ENCODE results near the gene PRDX4. TPM values are rescaled to one million over a fixed set of nuclear protein-coding genes. Genes with fewer than 3 reads are reported as not detected.
"Not testable (repeated sequence)": the region's sequence is repeated elsewhere in the genome, so short reads cannot be mapped to it uniquely, and the experiment has no call there.

Gene PRDX4
- polyA plus RNA-seq, 4 donors, result 86.9 to 124 (median 119) TPM

DNA sequence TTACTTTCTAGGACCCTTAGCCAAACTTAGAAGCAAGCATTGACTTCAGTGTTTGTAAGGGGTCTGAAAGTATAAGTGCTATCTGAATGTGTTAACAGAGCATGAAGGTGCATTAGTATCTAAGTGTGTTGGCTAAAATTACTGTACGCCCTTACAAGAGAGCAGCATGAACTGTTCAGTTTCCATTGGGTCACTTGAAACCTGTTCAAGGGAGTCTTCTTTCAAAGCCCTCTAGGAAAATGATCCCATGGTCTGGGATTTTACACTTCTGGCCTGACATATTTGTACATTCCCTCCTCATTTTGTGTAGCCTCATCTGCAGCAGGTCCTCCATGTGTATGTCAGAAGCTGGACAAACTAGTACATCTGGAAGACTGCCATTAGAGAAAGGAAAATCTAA lies 3.2 kb downstream of the PRDX4 start:
- no peak for DNase-seq (ENCODE audit: low read depth in 4 of 4, low spot score in 3 of 4)

DNA sequence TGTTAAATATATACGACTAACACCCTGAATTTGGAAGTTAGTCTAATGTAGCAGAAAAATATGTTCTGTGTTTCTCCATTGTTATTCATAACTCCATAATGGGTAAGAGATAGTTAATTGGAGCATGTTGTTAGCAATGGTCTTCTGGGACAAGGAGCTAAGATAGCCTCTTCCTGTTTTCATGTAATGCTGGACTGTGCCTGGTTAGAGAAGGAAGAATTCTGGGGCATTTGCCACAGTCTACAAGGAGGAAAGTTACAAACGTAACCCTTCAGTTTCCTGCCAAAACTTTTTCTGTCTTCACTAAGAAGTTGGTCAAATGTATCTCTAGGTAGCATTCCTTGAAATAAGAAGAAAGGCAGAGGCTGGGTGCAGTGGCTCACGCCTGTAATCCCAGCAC lies 5.8 kb downstream of the PRDX4 start:
- no peak for DNase-seq (ENCODE audit: low read depth in 4 of 4, low spot score in 3 of 4)

DNA sequence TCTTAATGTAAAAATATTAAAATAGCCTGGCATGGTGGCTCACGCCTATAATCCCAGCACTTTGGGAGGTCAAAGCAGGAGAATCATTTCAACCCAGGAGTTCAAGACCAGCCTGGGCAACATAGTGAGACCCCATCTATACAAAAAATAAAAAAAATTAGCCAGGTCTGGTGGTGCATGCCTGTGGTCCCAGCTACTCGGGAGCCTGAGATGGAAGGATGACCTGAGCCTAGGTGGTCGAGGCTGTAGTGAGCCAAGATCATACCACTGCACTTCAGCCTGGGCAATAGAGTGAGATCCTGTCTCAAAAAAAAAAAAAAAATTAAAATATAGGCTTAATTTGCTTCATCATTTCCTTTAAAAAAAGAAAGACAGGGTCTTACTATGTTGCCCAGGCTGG lies 9.2 kb downstream of the PRDX4 start:
- not testable (repeated sequence) for DNase-seq (ENCODE audit: low read depth in 4 of 4, low spot score in 3 of 4)

DNA sequence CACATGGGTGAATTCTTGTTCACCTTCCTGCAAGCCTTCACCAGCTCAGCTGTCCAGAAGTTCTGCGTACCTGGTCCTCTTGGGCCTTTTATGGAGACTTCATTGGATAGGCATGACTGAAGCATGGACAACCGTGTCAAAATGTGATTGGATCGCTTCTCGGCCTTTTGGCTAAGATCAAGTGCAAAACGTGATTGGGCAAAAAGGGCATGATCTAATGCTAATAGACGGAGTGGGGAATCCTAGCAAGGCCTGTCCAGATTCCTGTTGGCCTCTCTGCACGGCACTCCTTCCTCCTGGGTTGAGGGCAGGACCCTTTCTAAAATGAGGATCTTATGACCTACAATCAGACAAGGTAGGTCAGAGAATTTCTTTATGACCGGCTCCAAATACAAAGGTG lies 24.9 kb downstream of the PRDX4 start:
- DNase-seq (ENCODE audit: low read depth in 4 of 4, low spot score in 3 of 4), result no peak

DNA sequence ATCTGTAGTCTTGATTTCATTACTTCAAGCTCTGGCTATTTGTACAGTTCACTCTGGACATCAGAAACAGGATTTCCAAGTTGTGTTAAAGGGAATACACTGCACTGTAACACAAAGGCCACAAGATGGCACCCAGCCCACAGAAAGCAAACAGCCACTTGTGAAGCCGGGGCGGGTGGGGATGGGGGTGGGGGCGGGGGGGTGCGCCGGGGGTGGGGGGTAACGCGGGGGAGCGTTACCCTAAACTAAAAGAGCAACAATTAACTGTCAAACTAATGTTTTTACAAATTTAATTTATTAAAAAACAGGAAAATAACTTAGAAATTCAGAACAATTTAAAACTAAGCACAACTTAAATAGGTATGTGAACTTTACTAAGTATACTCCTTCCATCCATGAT lies 27.3 kb downstream of the PRDX4 start:
- peak in 3 of 4 donors; percentile 12 to 18 (median 18) for DNase-seq (ENCODE audit: low read depth in 4 of 4, low spot score in 3 of 4)

DNA sequence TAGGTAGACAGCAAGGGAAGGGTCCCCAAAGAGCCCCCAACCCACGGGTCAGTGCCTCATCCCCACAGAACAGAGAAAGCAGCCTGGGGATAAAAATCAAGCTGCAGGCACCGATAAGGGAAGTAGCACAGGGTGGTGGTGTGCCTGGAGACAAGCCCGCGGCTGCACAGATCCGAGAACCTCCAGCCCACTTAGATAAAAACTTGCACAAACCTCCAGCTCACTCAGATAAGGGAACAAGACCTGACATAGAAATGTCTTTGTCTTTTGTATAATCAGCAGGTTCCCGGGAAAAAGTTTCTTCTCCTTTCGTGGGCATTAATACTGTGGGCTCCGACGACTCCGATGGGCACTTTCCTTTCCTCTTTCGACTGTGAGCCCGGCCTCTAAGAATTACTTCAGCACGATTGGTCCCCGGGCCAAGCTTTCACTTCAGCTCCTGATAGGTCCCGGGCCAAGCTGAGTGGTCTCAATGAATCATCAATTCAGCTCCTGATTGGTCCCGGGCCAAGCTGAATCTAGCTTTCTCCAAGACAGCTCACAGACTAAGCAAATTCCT lies 32.4 kb downstream of the PRDX4 start:
- DNase-seq (ENCODE audit: low read depth in 4 of 4, low spot score in 3 of 4), result no peak

DNA sequence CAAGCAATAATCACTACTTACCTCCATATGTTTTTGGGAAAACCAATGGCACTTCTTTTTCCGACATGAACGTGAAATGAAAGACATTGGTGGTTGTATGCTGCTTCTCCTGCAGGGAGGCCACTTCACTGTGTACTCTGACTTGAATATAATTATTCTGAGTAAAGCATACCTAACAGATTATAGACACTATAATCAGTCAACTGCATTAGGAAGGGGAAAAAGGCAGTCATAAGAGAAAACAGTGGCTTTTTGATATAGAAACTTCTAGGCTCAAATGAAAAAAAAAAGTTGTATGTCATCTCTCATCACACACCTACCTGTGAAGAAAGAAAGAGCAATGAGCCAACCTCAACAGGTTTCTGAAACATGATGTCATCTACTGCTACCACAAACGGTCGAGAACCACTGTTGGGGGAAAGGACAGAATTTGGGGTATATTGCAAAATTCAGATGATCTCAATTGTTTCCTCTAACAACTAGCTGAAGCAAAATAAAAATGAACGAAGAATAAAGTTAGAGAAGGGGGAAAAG lies 37.4 kb downstream of the PRDX4 start:
- no peak for DNase-seq (ENCODE audit: low read depth in 4 of 4, low spot score in 3 of 4)

DNA sequence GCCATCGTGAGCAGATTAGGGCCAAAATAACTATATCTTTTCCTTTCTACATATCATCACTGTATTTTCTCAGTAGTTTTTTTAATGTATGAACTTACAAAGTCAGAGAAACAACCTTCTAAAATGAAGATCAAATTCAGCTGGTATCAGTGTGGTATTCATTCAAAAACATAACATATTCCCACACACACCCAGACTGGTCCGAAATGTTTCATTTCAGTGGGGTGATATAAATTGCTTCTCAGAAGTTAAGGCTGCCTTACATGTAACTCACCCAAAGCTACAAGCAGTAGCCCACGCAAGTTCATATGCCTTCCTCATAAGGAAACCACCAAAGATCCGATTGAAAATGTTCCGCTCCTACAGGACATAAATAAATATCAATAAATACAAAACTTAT lies 37.9 kb downstream of the PRDX4 start:
- DNase-seq (ENCODE audit: low read depth in 4 of 4, low spot score in 3 of 4), result no peak

DNA sequence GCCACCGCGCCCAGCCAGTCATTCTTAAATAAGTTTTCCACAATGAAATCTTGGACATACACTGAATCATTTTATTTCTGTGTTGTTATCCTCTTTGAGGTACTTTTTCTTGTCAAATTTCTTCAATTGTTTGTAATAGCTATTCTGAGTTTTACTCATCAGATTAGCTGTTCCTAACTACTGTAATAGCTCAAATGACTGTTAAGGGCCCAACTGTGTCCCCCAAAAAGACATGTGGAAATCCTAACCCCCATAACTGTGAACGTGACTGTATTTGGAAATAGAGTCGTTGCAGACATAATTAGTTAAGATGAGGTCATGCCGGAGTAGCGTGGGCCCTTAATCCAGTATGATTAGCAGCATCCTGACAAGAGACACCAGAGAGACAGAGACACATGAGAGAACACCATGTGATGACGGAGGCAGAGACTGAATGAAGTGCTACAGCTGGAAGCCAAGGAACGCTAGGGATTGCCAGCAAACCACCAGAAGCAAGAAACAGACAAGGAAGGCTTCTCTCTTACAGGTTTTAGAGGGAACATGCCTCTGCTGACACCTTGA lies 52.9 kb downstream of the PRDX4 start:
- DNase-seq (ENCODE audit: low read depth in 4 of 4, low spot score in 3 of 4), result no peak

DNA sequence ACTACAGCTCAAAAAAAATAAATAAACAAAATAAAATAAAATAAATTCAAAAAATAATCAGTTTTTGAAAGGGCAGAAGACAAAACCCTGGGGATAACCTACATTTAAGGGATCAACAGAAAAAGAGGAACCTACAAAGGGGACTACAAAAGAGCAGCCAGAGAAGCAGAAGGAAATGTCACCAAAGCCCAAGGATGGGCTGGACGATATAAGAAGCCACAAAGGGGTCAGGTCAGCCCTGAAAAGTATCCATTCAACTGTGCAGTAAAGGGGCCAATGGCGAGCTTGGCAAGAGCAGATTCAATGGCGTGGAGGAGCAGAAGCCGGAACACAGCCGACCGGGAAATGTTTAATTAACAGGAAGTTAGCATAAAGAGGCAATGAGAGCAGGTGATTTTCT lies 58.9 kb downstream of the PRDX4 start:
- no peak for DNase-seq (ENCODE audit: low read depth in 4 of 4, low spot score in 3 of 4)

DNA sequence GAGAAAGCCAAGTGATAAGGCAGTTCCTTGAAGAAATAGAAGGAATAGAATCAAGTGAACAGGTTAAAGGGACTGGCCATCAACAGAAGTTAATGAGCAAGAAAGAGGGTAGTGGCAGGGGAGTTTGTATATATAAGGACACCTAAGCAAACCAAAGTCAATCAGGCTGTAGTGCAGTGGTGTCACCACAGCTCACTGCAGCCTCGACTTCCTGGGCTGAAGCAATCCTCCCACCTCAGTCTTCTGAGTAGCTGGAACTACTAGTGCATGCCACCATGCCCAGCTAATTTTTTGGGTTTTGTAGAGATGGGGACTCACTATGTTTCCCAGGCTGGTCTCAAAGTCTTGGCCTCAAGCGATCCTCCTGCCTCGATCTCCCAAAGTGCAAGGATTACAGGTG lies 59.9 kb downstream of the PRDX4 start:
- DNase-seq (ENCODE audit: low read depth in 4 of 4, low spot score in 3 of 4), result no peak

DNA sequence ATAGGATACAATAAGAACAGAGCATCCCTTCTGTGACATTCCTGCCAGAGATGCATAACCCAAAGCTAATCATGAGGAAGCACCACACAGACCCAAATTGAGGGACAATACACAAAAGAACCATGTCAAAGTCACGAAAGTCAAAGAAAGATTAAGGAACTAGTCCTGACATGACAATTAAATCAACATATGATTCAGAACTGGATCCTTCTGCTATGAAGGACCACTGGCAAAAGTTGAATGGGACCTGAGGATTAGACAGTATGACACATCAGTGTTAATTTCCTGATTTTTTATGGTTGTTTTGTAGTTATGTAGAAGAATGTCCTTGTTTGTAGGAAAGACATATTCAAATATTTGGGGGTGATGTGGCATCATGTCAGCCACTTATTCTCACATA lies 61.9 kb downstream of the PRDX4 start:
- no peak for DNase-seq (ENCODE audit: low read depth in 4 of 4, low spot score in 3 of 4)

DNA sequence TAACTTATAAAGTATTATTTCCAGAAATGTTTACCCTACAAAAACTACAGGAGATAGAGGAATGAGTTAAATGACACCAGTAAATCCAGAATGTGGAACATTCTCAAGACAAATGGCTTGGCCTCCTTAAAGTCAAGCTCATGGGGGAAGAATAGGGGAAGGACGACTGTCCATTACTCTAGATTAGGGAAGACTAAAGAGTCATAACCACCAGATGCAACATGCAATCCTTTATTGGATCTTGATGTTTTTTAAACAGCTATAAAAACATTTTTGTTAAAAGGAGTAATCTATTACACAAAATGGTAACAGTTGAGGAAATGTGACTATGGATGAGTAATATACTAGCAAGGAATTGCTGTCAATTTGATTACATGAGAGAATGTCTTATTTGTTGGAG lies 64.7 kb downstream of the PRDX4 start:
- DNase-seq (ENCODE audit: low read depth in 4 of 4, low spot score in 3 of 4), result no peak

DNA sequence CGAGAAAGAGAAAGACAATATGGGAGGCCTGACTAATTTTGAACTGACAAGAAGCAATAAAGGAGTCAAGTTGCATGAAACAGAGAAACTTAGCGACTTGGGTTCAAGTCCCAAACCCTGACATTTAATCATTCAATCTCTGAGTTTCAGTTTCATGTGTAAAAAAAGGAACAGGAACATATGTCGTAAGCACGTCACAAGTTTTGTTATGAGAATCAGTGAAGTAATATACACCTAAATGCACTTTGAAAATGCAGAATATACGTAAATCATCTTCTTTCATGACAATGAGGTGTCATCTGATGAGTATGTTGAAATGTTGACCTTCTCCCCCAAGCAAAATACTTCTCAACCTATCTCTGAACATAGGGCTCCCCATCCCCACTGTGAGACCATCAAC lies 65.4 kb downstream of the PRDX4 start:
- no peak for DNase-seq (ENCODE audit: low read depth in 4 of 4, low spot score in 3 of 4)

Other genes with a start within 250 kb of the PRDX4 start
- 10 to 100 TPM; 32.3 to 42.7 (median 38.0) TPM for gene ACOT9, start 75.8 kb downstream of the PRDX4 start, polyA plus RNA-seq (ENCODE audit: insufficient read length in 4 of 4)
- 100 to 1,000 TPM; 159 to 292 (median 273) TPM for gene SAT1, start 115.7 kb downstream of the PRDX4 start, polyA plus RNA-seq (ENCODE audit: insufficient read length in 4 of 4)
- gene APOO, start 240.4 kb downstream of the PRDX4 start, polyA plus RNA-seq (ENCODE audit: insufficient read length in 4 of 4), result 10 to 100 TPM; 22.4 to 43.9 (median 37.3) TPM
- under 1 TPM in 3 of 4 donors, not detected in 1; 0.15 to 0.23 (median 0.17) TPM for gene CXorf58, start 240.5 kb downstream of the PRDX4 start, polyA plus RNA-seq (ENCODE audit: insufficient read length in 4 of 4)